ENCODE results near the gene GRIP2.

The GRIP2 gene

GRCh38 chr3:14479591-14479990 is 60.6 kb downstream of the GRIP2 start:
- Histone ChIP-seq H4K20me1 (ENCODE audit: insufficient read depth, low read length) (no peaks in the 10 kb centered on the region), H3K4me2 (ENCODE audit: low read depth, low read length) (no peak overlapping the region), H3K4me3 (ENCODE audit: low read length) (no peak overlapping the region), H3K9ac (ENCODE audit: low read length) (no peak overlapping the region), H3K9me3 (replicated peaks; ENCODE audit: insufficient read depth, low read length) (no peaks in the 10 kb centered on the region), H3K4me1 (ENCODE audit: low read length) (no peaks in the 10 kb centered on the region), H3K79me2 (ENCODE audit: low read length) (no peaks in the 10 kb centered on the region), H3F3A (ENCODE audit: insufficient read depth, low read length) (no peaks in the 10 kb centered on the region), H3K27me3 (replicated peaks; ENCODE audit: insufficient read depth, low read length) (no peaks in the 10 kb centered on the region), H3K9me2 (replicated peaks; ENCODE audit: insufficient read depth, low read length) (no peaks in the 10 kb centered on the region), H3K36me3 (replicated peaks; ENCODE audit: insufficient read depth, low read length) (no peaks in the 10 kb centered on the region), H3K27ac (ENCODE audit: low read length) (no peak overlapping the region), H2AFZ (ENCODE audit: low read length) (no peak overlapping the region)
- no peak for DNase-seq
- TF ChIP-seq, protein P1, sequence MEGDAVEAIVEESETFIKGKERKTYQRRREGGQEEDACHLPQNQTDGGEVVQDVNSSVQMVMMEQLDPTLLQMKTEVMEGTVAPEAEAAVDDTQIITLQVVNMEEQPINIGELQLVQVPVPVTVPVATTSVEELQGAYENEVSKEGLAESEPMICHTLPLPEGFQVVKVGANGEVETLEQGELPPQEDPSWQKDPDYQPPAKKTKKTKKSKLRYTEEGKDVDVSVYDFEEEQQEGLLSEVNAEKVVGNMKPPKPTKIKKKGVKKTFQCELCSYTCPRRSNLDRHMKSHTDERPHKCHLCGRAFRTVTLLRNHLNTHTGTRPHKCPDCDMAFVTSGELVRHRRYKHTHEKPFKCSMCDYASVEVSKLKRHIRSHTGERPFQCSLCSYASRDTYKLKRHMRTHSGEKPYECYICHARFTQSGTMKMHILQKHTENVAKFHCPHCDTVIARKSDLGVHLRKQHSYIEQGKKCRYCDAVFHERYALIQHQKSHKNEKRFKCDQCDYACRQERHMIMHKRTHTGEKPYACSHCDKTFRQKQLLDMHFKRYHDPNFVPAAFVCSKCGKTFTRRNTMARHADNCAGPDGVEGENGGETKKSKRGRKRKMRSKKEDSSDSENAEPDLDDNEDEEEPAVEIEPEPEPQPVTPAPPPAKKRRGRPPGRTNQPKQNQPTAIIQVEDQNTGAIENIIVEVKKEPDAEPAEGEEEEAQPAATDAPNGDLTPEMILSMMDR (IDR thresholded peaks at IDR 0.05; ENCODE audit: low read length), result no peak
- no peak for TF ChIP-seq EZH2 (optimal IDR thresholded peaks at IDR 0.05; ENCODE audit: low read depth, low read length)
- no peak for TF ChIP-seq EZH2phosphoT487 (IDR thresholded peaks at IDR 0.05; ENCODE audit: low read length)

DNA sequence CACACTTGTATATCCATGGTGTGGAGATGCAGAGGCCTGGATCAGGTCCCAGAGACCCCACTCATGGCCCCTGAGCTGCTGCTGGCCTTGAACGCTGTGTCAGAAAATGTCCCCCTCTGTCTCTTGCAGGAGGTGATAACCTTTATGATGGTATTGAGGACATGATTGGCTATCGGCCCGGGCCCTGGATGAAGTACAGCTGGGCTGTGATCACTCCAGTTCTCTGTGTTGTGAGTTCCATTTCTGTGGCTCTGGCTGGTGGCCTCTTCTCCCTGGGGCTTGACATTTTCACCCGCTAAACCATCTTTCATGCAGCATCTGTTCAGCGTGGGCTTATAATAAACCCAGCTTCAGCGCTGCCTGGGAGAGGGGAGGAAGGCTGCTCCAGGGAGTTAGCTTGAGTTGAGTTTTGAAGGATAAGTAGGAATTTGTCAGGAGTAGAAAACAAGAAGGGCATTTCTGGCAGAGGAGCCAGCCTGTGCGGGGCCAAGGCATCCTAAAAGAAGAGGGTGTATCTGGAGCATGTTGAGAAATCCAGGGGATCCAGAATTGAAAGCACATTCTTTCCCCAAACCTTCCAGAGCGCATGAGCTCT is 61.1 kb downstream of the GRIP2 start:
- Histone ChIP-seq H3K9me2 (replicated peaks; ENCODE audit: insufficient read depth, low read length) (no peaks in the 10 kb centered on the region), H3K79me2 (ENCODE audit: low read length) (no peaks in the 10 kb centered on the region), H3K9me3 (replicated peaks; ENCODE audit: insufficient read depth, low read length) (no peaks in the 10 kb centered on the region), H3K4me2 (ENCODE audit: low read depth, low read length) (no peak overlapping the region), H3K9ac (ENCODE audit: low read length) (no peak overlapping the region), H3K4me1 (ENCODE audit: low read length) (no peaks in the 10 kb centered on the region), H3K36me3 (replicated peaks; ENCODE audit: insufficient read depth, low read length) (no peaks in the 10 kb centered on the region), H2AFZ (ENCODE audit: low read length) (no peak overlapping the region), H3K27me3 (replicated peaks; ENCODE audit: insufficient read depth, low read length) (no peaks in the 10 kb centered on the region), H3K27ac (ENCODE audit: low read length) (no peak overlapping the region), H3K4me3 (ENCODE audit: low read length) (no peak overlapping the region), H3F3A (ENCODE audit: insufficient read depth, low read length) (no peaks in the 10 kb centered on the region), H4K20me1 (ENCODE audit: insufficient read depth, low read length) (no peaks in the 10 kb centered on the region)
- DNase-seq, result no peak
- TF ChIP-seq, protein P1 (IDR thresholded peaks at IDR 0.05; ENCODE audit: low read length), result no peak
- TF ChIP-seq EZH2 (optimal IDR thresholded peaks at IDR 0.05; ENCODE audit: low read depth, low read length) (no peak), EZH2phosphoT487 (IDR thresholded peaks at IDR 0.05; ENCODE audit: low read length) (no peak)

DNA sequence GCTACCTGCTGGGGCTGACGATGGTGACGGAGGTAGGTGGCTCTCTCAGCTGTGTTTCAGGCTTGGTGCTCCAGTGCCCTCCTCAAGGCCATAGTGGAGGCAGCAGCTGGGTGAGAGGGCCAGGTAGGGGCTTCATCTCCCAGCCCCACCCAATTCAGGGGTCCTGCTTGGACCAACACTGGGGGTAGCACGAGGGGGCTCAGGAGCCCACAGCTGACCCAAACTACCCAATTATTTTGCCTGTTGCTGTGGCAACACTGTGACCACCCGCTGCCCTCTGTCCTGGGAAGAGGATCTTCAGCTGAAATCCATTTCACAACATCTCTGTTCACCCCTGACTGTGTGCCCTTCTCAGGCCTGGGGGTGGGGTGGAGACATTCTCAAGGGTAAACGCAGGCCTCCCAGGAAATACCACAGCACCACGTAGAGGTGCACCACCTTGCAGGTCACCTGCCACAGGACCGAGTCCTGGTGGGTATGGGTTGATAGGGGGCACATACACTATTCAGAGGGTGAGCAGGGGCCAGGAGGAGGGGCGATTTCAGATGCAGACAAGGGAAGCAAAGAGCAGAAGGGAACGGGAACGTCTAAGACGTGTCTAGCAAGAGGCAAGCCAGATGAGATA is 62.7 kb downstream of the GRIP2 start:
- no peak for DNase-seq
- Histone ChIP-seq H3F3A (ENCODE audit: insufficient read depth, low read length) (no peaks in the 10 kb centered on the region), H2AFZ (ENCODE audit: low read length) (no peak overlapping the region), H3K4me1 (ENCODE audit: low read length) (no peaks in the 10 kb centered on the region), H3K4me3 (ENCODE audit: low read length) (no peak overlapping the region), H3K9me2 (replicated peaks; ENCODE audit: insufficient read depth, low read length) (no peaks in the 10 kb centered on the region), H4K20me1 (ENCODE audit: insufficient read depth, low read length) (no peaks in the 10 kb centered on the region), H3K36me3 (replicated peaks; ENCODE audit: insufficient read depth, low read length) (no peaks in the 10 kb centered on the region), H3K4me2 (ENCODE audit: low read depth, low read length) (no peak overlapping the region), H3K27ac (ENCODE audit: low read length) (no peak overlapping the region), H3K79me2 (ENCODE audit: low read length) (no peaks in the 10 kb centered on the region), H3K27me3 (replicated peaks; ENCODE audit: insufficient read depth, low read length) (no peaks in the 10 kb centered on the region), H3K9me3 (replicated peaks; ENCODE audit: insufficient read depth, low read length) (no peaks in the 10 kb centered on the region), H3K9ac (ENCODE audit: low read length) (no peak overlapping the region)
- TF ChIP-seq EZH2phosphoT487 (IDR thresholded peaks at IDR 0.05; ENCODE audit: low read length) (no peak), EZH2 (optimal IDR thresholded peaks at IDR 0.05; ENCODE audit: low read depth, low read length) (no peak)
- TF ChIP-seq, protein P1 (IDR thresholded peaks at IDR 0.05; ENCODE audit: low read length), result no peak
